ENCODE data around the gene NEMP1. TPM values are rescaled to one million over a fixed set of nuclear protein-coding genes. Genes with fewer than 3 reads are reported as not detected.
A peak's percentile ranks its signal among the peaks of the same experiment; 100 is the strongest.

Gene NEMP1
- total RNA-seq, 2 donors from 2014 or later = 2.3 to 5.2 TPM

DNA sequence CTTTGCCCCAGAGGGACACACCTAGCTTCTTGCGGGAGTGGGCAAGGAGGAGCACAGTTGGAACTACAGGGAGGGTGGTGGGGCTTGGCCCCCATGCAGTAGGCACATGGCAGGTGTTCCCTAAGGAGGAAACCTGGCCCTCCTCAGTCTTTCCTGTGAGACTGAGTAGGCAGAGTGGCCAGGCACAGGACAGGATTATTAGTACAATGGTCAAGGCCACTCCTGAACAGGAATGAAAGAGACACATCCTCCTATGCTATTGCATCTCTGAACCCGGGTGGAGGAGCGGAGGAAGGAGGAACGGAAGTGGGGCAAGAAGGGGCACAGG lies 29.5 kb downstream of the NEMP1 start:
- no peaks in the 10 kb centered on the region for H3K4me1 ChIP-seq
- H3K4me3 ChIP-seq = no peak overlapping the region
- TF ChIP-seq POLR2A (IDR thresholded peaks at IDR 0.05) = no peak
- TF ChIP-seq, protein P1, sequence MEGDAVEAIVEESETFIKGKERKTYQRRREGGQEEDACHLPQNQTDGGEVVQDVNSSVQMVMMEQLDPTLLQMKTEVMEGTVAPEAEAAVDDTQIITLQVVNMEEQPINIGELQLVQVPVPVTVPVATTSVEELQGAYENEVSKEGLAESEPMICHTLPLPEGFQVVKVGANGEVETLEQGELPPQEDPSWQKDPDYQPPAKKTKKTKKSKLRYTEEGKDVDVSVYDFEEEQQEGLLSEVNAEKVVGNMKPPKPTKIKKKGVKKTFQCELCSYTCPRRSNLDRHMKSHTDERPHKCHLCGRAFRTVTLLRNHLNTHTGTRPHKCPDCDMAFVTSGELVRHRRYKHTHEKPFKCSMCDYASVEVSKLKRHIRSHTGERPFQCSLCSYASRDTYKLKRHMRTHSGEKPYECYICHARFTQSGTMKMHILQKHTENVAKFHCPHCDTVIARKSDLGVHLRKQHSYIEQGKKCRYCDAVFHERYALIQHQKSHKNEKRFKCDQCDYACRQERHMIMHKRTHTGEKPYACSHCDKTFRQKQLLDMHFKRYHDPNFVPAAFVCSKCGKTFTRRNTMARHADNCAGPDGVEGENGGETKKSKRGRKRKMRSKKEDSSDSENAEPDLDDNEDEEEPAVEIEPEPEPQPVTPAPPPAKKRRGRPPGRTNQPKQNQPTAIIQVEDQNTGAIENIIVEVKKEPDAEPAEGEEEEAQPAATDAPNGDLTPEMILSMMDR (IDR thresholded peaks at IDR 0.05) = no peak
- DNase-seq = no peak
- no peaks in the 10 kb centered on the region for H3K9me3 ChIP-seq
- intact Hi-C loops (cut with DNase I) = no loop called here
- H3K27ac ChIP-seq = no peak overlapping the region
- 53 to 74% methylated on average over 4 of the region's 4 CpGs for WGBS, 2 donors
- no peaks in the 10 kb centered on the region for H3K27me3 ChIP-seq
- no peaks in the 10 kb centered on the region for H3K36me3 ChIP-seq (replicated peaks in 1 of 2; ENCODE audit: insufficient read depth in 1 of 2, low read depth in 2 of 2)
- ATAC-seq = no peak

DNA sequence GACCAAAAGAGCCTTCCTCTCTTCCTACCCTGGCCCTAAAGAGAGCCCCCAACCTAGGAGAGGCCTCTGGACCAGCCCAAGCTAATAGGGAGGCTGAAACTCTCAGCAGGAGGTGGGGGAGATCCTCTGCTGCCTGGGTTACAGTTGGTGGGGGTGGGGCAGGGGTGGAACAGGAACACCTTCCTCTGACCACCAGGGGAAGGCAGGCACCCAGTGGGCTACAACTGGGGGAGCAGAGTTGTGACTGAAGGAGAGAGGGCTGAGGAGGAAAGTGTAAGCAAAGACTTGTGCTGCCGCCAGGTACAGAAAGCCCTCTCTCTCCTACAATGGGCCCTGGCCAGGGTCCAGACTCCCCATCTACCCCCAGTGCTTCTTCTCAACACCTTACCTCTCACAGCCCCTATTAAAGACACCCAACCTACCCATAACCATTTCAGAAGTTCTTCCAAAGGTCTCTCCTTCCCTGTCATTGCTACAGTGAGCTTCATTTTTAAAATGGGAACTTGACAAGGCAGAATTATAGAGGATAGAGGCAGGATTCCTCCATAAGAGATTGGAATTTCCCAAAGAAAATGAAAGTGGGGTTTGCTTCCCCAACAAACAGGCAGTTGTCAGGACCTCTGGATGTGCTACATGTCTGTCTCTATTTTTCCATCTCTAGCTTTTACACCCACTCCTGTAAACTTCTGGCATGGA lies 30.0 kb downstream of the NEMP1 start:
- intact Hi-C loops (cut with DNase I) = no loop called here
- 85 to 93% methylated on average over 1 of the region's 1 CpG for WGBS, 2 donors

DNA sequence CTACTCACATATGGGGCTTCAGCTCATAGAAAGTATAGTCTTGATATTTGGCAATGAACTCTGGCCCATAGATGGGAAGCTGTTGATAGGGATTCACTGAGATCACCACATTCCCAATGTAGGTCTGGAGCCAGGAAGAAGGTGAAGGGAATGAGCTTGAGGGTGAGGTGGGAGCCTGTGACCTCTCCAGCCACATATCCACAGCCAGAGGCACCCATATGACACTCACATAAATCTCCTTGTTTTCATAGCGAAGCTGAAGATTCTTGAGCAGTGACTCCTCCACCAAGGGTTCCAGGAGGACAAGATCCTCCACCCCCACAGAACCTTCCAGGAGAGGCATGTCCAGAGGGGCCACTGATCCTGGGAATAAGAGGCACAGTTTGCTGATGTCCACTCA lies 30.6 kb downstream of the NEMP1 start:
- 67 to 78% methylated on average over 1 of the region's 1 CpG for WGBS, 2 donors
- H3K4me3 ChIP-seq = no peak overlapping the region
- TF ChIP-seq, protein P1 (IDR thresholded peaks at IDR 0.05) = no peak
- TF ChIP-seq POLR2A (IDR thresholded peaks at IDR 0.05) = no peak
- ATAC-seq (no peak), DNase-seq (no peak)
- no peaks in the 10 kb centered on the region for H3K36me3 ChIP-seq (replicated peaks in 1 of 2; ENCODE audit: insufficient read depth in 1 of 2, low read depth in 2 of 2)
- H3K27ac ChIP-seq = no peak overlapping the region
- intact Hi-C loops (cut with DNase I) = no loop called here
- H3K4me1 ChIP-seq = no peaks in the 10 kb centered on the region
- no peaks in the 10 kb centered on the region for H3K9me3 ChIP-seq
- no peaks in the 10 kb centered on the region for H3K27me3 ChIP-seq

More for the DNA sequence above, 30.0 kb downstream of the NEMP1 start:
- H3K27ac ChIP-seq = no peak overlapping the region
- no peaks in the 10 kb centered on the region for H3K27me3 ChIP-seq
- no peaks in the 10 kb centered on the region for H3K4me1 ChIP-seq
- TF ChIP-seq, protein P1 (IDR thresholded peaks at IDR 0.05) = no peak
- TF ChIP-seq POLR2A (IDR thresholded peaks at IDR 0.05) = no peak
- H3K9me3 ChIP-seq = no peaks in the 10 kb centered on the region
- no peaks in the 10 kb centered on the region for H3K36me3 ChIP-seq (replicated peaks in 1 of 2; ENCODE audit: insufficient read depth in 1 of 2, low read depth in 2 of 2)
- ATAC-seq (no peak), DNase-seq (no peak)
- no peak overlapping the region for H3K4me3 ChIP-seq

DNA sequence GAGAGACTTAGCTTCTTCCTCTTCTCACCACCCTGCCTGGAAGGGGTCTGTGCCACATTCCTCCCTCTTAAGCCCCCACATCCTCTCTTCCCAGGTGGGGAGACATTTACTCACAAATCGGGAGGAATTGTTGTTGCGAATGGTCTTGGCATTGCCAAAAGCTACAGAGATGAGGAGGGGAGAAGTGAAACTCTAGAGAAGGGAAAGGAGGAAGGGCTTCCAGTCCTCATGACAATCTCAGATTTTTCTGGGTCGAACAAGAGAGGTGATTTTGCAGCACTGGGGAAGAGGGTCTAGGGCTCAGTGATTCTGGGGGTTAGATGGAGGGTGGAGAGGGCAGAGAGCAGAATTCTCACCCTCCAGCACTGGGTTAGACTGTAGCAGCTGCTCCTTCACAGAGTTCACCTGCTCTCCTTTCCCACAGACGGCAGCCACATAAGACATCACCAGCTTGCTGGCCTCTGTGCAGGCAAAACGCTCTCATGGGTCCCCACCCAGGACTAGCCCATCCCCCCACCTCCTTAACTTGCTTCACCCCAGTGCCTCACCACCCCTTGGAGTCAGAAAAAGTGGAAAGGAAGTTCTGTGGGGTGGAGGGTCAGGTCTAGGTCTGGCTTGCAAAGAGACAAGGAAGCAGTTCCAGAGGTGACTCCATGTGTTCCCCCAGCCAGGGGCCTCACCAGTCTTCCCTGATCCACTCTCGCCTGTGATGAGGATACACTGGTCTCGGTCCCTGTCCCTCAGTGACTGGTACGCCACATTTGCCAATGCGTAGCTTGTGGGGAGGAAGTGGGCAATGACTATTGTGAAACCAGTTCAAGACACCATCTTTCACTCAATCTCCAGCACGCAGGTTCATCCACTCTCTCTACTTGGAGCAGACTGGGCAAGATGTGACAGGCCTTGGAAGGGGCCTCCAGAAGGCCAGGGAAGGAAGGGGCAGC lies 31.4 kb downstream of the NEMP1 start:
- no peak for TF ChIP-seq POLR2A (IDR thresholded peaks at IDR 0.05)
- TF ChIP-seq, protein P1 (IDR thresholded peaks at IDR 0.05) = no peak
- DNase-seq (peak in 1 of 4 donors; percentile 20), ATAC-seq (no peak)
- Histone ChIP-seq H3K4me1 (no peaks in the 10 kb centered on the region), H3K36me3 (replicated peaks in 1 of 2; ENCODE audit: insufficient read depth in 1 of 2, low read depth in 2 of 2) (no peaks in the 10 kb centered on the region), H3K27ac (peak overlapping the region in 1 of 4 donors; percentile 23), H3K9me3 (no peaks in the 10 kb centered on the region), H3K27me3 (no peaks in the 10 kb centered on the region), H3K4me3 (no peak overlapping the region)
- intact Hi-C loops (cut with DNase I) = no loop called here
- WGBS, 2 donors = 60 to 65% methylated on average over 10 of the region's 10 CpGs
